KBM-7 (cell line): ENCODE data around the gene ATG7.
"Not testable (repeated sequence)": the region's sequence is repeated elsewhere in the genome, so short reads cannot be mapped to it uniquely, and the experiment has no call there.

Source experiments
- DNase-seq: peaks from one replicate; pipeline ENCODE4 v3.0.0-alpha.2; 2015
- in situ Hi-C: fragments of 300-500 bp; cut with MboI; formaldehyde crosslinking; loops from 2 replicates; pipeline ENCODE4 v1.14.3; 2020; ENCODE audit warnings: low sequenced_read_pairs, low pct_unique_long_range_greater_than_20kb, mixed read lengths

The ATG7 gene

GRCh38 chr3:11470031-11470853 is 198.0 kb downstream of the ATG7 start:
- DNase-seq, result no peak
- in situ Hi-C loops, result no loop called here

- DNase-seq, result no peak
Measured at GRCh38 chr3:11475324-11475723, 203.1 kb downstream of the ATG7 start.

GRCh38 chr3:11476735-11477144 is 204.5 kb downstream of the ATG7 start:
- in situ Hi-C loops, result no loop called here
- DNase-seq, result no peak

More at GRCh38 chr3:11475324-11475723, 203.1 kb downstream of the ATG7 start:
- in situ Hi-C loops, result no loop called here

GRCh38 chr3:11477407-11477911 is 205.3 kb downstream of the ATG7 start:
- DNase-seq, result no peak
- in situ Hi-C loops, result no loop called here

- DNase-seq, result no peak
- in situ Hi-C loops, result no loop called here
Measured at GRCh38 chr3:11478167-11478566, 206.0 kb downstream of the ATG7 start.

- in situ Hi-C loops, result no loop called here
- no peak for DNase-seq
Measured at GRCh38 chr3:11479221-11479620, 207.0 kb downstream of the ATG7 start.

- DNase-seq, result no peak
- in situ Hi-C loops, result no loop called here
Measured at GRCh38 chr3:11480663-11481298, 208.6 kb downstream of the ATG7 start.

- in situ Hi-C loops, result no loop called here
- no peak for DNase-seq
Measured at GRCh38 chr3:11481556-11481955, 209.4 kb downstream of the ATG7 start.

GRCh38 chr3:11482021-11482420 is 209.8 kb downstream of the ATG7 start:
- in situ Hi-C loops, result no loop called here
- DNase-seq, result no peak

GRCh38 chr3:11488356-11488755 is 216.2 kb downstream of the ATG7 start:
- in situ Hi-C loops, DNase-seq: not testable (repeated sequence)

GRCh38 chr3:11494131-11494916 is 222.1 kb downstream of the ATG7 start:
- DNase-seq, result no peak

GRCh38 chr3:11495948-11496557 is 223.9 kb downstream of the ATG7 start:
- DNase-seq, result no peak
- in situ Hi-C loops, result no loop called here

More at GRCh38 chr3:11494131-11494916, 222.1 kb downstream of the ATG7 start:
- in situ Hi-C loops, result no loop called here

- DNase-seq, result no peak
- in situ Hi-C loops, result no loop called here
Measured at GRCh38 chr3:11498177-11498576, 226.0 kb downstream of the ATG7 start.

- DNase-seq, result no peak
- in situ Hi-C loops, result no loop called here
Measured at GRCh38 chr3:11498646-11499045, 226.4 kb downstream of the ATG7 start.

- in situ Hi-C loops, result no loop called here
- DNase-seq, result no peak
Measured at GRCh38 chr3:11499144-11499543, 226.9 kb downstream of the ATG7 start.

- DNase-seq, in situ Hi-C loops: not testable (repeated sequence)
Measured at GRCh38 chr3:11502413-11502812, 230.2 kb downstream of the ATG7 start.

GRCh38 chr3:11507719-11508118 is 235.5 kb downstream of the ATG7 start:
- in situ Hi-C loops, result no loop called here

GRCh38 chr3:11508346-11509172 is 236.4 kb downstream of the ATG7 start:
- in situ Hi-C loops, result no loop called here
- DNase-seq, result no peak

More at GRCh38 chr3:11507719-11508118, 235.5 kb downstream of the ATG7 start:
- no peak for DNase-seq
